C4-2B (cell line): ENCODE measurements around the gene KSR2.

Source experiments
- H3K27ac ChIP-seq: fragments of 450-650 bp; 2 replicates; pipeline ENCODE4 v1.5.1; 2017
- ZFX ChIP-seq: fragments of 450-650 bp; IDR thresholded peaks from 2 replicates; pipeline ENCODE4 v1.6.1; 2017
- TF ChIP-seq, protein P1 (sequence below): fragments of 450-650 bp; conservative IDR thresholded peaks from 2 replicates; pipeline ENCODE4 v1.5.1; 2017; ENCODE audit warnings: mild to moderate bottlenecking

Gene KSR2

DNA sequence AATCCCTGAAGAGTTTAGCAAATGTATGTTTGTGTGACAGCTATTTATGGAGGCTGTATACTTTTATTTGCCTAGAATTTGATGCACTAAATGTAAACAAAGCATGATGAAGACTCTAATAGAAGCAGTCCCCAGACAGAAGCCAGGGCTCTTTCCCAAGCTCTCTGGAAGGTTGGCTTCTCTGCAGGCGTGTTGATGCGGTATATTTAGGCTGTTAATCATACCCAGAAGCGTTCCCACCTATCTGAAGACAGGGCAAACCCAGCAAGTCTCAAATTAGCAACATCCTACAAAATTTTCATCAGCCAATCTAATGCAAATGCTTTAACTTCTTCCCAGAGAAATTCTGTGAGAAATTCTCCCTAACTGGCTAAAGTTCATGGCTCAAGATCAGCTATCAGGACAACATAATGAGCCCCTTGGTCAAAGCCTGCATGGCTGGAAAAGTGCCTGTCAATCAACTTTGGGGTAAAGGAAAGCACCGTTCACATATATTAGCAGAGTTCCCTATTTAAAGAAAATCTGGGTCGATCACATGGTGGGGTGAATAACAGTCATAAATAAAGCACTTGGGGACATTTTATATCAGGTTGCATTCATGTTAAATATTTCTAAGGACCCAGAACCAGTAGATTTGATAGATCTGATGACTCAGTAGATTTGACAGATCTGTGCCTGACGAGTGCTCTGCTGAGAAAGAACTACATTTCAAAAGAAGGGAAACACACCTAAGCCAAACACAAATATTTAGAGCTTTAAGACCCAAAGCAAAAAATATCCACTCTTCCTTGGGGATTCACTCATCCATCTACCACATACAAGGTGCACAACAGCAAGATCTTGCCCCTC, 46.6 kb downstream of the KSR2 start:
- H3K27ac ChIP-seq, result no peak overlapping the region
- TF ChIP-seq, protein P1, sequence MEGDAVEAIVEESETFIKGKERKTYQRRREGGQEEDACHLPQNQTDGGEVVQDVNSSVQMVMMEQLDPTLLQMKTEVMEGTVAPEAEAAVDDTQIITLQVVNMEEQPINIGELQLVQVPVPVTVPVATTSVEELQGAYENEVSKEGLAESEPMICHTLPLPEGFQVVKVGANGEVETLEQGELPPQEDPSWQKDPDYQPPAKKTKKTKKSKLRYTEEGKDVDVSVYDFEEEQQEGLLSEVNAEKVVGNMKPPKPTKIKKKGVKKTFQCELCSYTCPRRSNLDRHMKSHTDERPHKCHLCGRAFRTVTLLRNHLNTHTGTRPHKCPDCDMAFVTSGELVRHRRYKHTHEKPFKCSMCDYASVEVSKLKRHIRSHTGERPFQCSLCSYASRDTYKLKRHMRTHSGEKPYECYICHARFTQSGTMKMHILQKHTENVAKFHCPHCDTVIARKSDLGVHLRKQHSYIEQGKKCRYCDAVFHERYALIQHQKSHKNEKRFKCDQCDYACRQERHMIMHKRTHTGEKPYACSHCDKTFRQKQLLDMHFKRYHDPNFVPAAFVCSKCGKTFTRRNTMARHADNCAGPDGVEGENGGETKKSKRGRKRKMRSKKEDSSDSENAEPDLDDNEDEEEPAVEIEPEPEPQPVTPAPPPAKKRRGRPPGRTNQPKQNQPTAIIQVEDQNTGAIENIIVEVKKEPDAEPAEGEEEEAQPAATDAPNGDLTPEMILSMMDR, result no peak
- TF ChIP-seq ZFX, result no peak

DNA sequence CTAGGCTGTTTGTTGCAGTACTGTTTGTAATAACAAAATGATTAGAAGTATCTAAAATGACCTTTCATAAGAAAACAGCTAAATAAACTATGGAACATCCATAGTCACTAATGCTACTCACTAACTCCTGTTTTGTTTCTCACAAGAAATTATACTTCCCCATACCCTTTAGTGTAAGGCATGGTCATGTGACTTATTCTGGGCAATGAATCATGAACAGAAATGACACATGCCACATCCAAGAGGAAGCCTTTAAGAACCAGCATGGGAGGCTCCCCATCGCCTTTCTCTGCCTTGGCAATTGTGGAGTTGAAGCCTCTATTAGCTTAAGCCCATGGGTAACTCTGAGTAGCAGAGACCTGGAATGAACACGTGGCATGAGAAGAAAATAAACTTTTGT, 49.3 kb downstream of the KSR2 start:
- TF ChIP-seq, protein P1, result no peak
- no peak for TF ChIP-seq ZFX
- H3K27ac ChIP-seq, result no peak overlapping the region

DNA sequence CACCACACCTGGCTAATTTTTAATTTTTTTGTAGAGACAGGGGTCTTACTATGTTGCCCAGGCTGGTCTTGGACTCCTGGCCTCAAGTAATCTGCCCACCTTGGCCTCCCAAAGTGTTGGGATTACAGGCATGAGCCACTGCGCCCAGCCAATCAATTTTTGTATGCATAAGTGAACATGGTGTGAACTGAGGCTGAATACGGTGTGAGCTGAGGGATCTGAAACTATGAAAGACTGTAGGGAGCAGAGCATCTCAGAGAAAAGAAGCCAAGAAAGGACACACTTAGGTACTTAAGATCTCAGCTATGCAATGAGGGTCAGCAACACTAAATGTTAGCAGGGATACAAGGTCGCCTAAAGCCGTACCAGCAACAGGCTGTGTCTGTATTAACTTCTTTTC, 54.1 kb downstream of the KSR2 start:
- no peak for TF ChIP-seq ZFX
- TF ChIP-seq, protein P1, result no peak
- H3K27ac ChIP-seq, result no peak overlapping the region

DNA sequence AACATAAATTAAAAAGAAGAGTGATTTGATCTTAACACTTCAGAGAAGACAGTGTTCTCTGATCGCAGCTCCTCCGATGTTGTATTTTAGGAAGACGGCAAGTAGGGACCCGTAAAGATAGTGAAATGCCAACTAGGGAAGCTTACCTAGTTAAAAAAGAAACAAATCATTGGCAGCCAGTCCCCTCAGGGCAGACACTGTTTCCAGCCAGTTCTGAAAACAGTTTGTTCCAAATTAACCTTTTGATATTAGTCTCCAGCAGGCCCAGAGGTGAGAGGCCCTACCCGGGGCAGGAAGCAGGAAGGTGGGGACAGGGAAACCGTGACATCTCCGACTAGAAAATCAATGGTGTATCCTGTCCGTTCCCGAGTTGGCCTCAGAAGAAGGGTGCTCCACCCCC, 56.0 kb downstream of the KSR2 start:
- TF ChIP-seq, protein P1, result no peak
- no peak for TF ChIP-seq ZFX
- H3K27ac ChIP-seq, result no peak overlapping the region

DNA sequence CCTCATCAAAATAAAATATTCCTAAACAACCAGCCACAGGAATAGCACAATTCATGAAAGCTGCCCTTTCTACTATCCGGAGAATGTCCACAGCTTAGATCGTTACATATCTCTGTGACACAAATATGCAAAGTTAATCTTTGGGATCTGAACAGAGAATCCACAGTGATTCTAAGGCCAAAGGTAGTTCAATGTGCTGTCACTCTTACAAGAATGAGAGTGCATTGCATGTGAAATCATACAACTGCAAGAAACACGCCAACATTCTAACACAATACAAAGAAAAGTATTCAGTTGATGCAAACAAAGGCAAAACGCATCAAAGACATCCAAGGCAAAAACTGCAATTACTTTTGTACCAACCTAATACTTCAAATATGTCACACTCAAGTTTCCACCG, 60.4 kb downstream of the KSR2 start:
- no peak overlapping the region for H3K27ac ChIP-seq
- TF ChIP-seq ZFX, result no peak
- TF ChIP-seq, protein P1, result no peak

DNA sequence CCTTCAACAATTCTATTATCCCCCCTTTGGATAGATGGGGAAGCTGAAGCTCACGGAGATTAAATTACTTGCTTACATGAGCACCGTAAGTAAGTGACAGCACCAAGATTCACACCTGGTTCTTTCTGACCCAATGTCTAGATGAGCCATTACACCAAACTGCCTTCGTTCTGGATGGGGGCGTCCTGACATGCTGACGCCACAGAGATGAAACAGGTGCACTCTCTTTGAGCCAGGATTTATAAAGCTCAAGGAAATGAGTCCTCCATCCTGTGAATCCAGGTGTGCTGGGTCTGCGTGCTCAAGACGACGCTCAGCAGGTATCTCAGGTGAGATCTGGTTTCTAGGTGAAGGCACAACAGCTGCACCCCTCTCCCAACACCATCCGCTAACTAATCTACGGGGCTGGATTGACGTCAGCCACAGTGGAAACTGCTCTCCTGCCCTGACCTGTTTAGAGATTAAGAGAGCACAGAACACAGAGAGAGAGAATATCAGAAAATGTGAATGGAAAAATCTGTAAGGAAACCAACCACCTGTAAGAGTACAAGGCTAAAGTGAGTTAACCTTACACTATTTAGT, 61.6 kb downstream of the KSR2 start:
- H3K27ac ChIP-seq, result no peak overlapping the region

DNA sequence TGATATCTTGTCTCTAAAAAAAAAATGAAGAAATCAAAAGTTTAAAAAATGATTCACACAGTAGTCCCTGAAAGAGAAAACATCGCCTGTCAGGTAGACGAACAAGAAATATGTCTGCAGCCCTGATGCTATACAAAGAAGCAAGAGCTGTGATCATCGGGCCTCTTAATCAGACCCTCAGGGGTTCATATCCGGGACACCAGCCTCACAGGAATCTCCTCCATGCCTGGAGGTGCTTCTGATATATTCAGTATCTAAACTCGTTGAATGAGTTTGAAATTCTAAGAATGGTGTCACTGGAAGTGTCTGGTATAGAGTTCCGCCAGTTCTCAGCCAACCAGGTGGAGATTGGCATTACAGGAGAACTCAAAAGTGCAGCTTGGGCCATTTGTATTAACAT, 64.7 kb downstream of the KSR2 start:
- no peak overlapping the region for H3K27ac ChIP-seq
- TF ChIP-seq ZFX, result no peak
- TF ChIP-seq, protein P1, result no peak

More for the DNA sequence above, 61.6 kb downstream of the KSR2 start:
- TF ChIP-seq, protein P1, result no peak
- no peak for TF ChIP-seq ZFX
